GM21447 (cell line): ENCODE measurements around the gene ZNF598.
A peak's percentile ranks its signal among the peaks of the same experiment; 100 is the strongest.
"Not testable (repeated sequence)": the region's sequence is repeated elsewhere in the genome, so short reads cannot be mapped to it uniquely, and the experiment has no call there.

Experiments
- ATAC-seq: cut with Tn5 transposase; IDR thresholded peaks from one replicate; pipeline ENCODE4 v1.9.1; 2021; ENCODE audit not compliant: unreplicated experiment

ZNF598 gene

GRCh38 chr16:1960665-1961630 is 48.7 kb downstream of the ZNF598 start:
- ATAC-seq, result no peak

GRCh38 chr16:1959269-1960039 is 50.2 kb downstream of the ZNF598 start, which contains the start of gene NDUFB10:
Gene NDUFB10, plus strand, starts transcription at chr16:1959538. Its CDS starts 87 bp downstream, at chr16:1959625.
- peak; percentile 59 for ATAC-seq

GRCh38 chr16:1958715-1959268 is 50.8 kb downstream of the ZNF598 start:
- ATAC-seq, result no peak

GRCh38 chr16:1958143-1958491 is 51.5 kb downstream of the ZNF598 start:
- not testable (repeated sequence) for ATAC-seq

- ATAC-seq, result not testable (repeated sequence)
Observed at GRCh38 chr16:1957434-1958142, 52.0 kb downstream of the ZNF598 start.

GRCh38 chr16:1953734-1954133 is 55.9 kb downstream of the ZNF598 start:
- no peak for ATAC-seq

GRCh38 chr16:1950559-1950958 is 59.1 kb downstream of the ZNF598 start:
- ATAC-seq, result no peak

GRCh38 chr16:1950047-1950446 is 59.6 kb downstream of the ZNF598 start:
- no peak for ATAC-seq

GRCh38 chr16:1949507-1949906 is 60.1 kb downstream of the ZNF598 start:
- ATAC-seq, result no peak
